Mesenchymal stem cell (in vitro differentiated cells and primary cell): ENCODE results near the gene GNPTG.
A peak's percentile ranks its signal among the peaks of the same experiment; 100 is the strongest.

Source experiments
- DNase-seq: peaks from one replicate; pipeline ENCODE4 v3.0.0-alpha.2; 2013
- H2AFZ ChIP-seq: one replicate; pipeline ENCODE4 v1.6.1; 2013; ENCODE audit warnings: low read depth, mild to moderate bottlenecking, control low read depth, inconsistent platforms, low read length, moderate library complexity
- H2AK5ac ChIP-seq: 2 replicates; pipeline ENCODE4 v1.6.1; 2013; ENCODE audit warnings: low read length, moderate library complexity, mild to moderate bottlenecking, inconsistent platforms; ENCODE audit not compliant: severe bottlenecking
- H2BK120ac ChIP-seq: one replicate; pipeline ENCODE4 v1.6.1; 2013; ENCODE audit warnings: low read depth, mild to moderate bottlenecking, inconsistent platforms, low read length, moderate library complexity
- H2BK12ac ChIP-seq, 2 experiments: one replicate each; pipeline ENCODE4 v1.6.1; 2013; ENCODE audit warnings: inconsistent platforms in 2 of 2, low read length in 2 of 2, mild to moderate bottlenecking in 2 of 2, moderate library complexity in 2 of 2, control low read depth in 1 of 2
- H2BK15ac ChIP-seq: one replicate; pipeline ENCODE4 v1.6.1; 2013; ENCODE audit warnings: mild to moderate bottlenecking, low read depth, inconsistent platforms; ENCODE audit not compliant: poor library complexity, severe bottlenecking
- H2BK5ac ChIP-seq: 2 replicates; pipeline ENCODE4 v1.6.1; 2013; ENCODE audit warnings: low read depth, mild to moderate bottlenecking, low read length, control low read depth, inconsistent platforms; ENCODE audit not compliant: poor library complexity, severe bottlenecking
- H3K14ac ChIP-seq, 2 experiments: one replicate each; pipeline ENCODE4 v1.6.1; 2013; ENCODE audit warnings: inconsistent platforms in 2 of 2, low read length in 2 of 2, control low read depth in 1 of 2, mild to moderate bottlenecking in 1 of 2, moderate library complexity in 1 of 2
- H3K18ac ChIP-seq, 2 experiments: one replicate each; pipeline ENCODE4 v1.6.1; 2013; ENCODE audit warnings: inconsistent platforms in 2 of 2, low read length in 2 of 2, control low read depth in 1 of 2, low read depth in 1 of 2, mild to moderate bottlenecking in 1 of 2
- H3K23ac ChIP-seq, 2 experiments: one replicate each; pipeline ENCODE4 v1.6.1; 2013; ENCODE audit warnings: inconsistent platforms in 2 of 2, low read length in 2 of 2, mild to moderate bottlenecking in 2 of 2, moderate library complexity in 2 of 2, control low read depth in 1 of 2
- H3K27ac ChIP-seq: 2 replicates; pipeline ENCODE4 v1.5.1; 2013; ENCODE audit warnings: mild to moderate bottlenecking, moderate library complexity, low read length, control low read depth, inconsistent platforms; ENCODE audit not compliant: poor library complexity, severe bottlenecking
- H3K27me3 ChIP-seq, 2 experiments: 2 replicates each; pipeline versions ENCODE4 v1.6.1 to v1.7.0; 2013; ENCODE audit warnings: low read length in 2 of 2, mild to moderate bottlenecking in 2 of 2, moderate library complexity in 2 of 2, control low read depth in 1 of 2, inconsistent platforms in 1 of 2; ENCODE audit not compliant: control insufficient read depth in 1 of 2, insufficient read depth in 1 of 2
- H3K36me3 ChIP-seq, 2 experiments: 2 replicates each; pipeline versions ENCODE4 v1.6.1 to v1.7.0; 2013; ENCODE audit warnings: low read length in 2 of 2, control low read depth in 1 of 2, inconsistent platforms in 1 of 2, low read depth in 1 of 2, mild to moderate bottlenecking in 1 of 2; ENCODE audit not compliant: insufficient read depth in 2 of 2, control insufficient read depth in 1 of 2
- H3K4ac ChIP-seq, 2 experiments: one replicate each; pipeline ENCODE4 v1.6.1; 2013; ENCODE audit warnings: inconsistent platforms in 2 of 2, low read length in 2 of 2, mild to moderate bottlenecking in 2 of 2, moderate library complexity in 2 of 2, control low read depth in 1 of 2, low read depth in 1 of 2
- H3K4me1 ChIP-seq: 2 replicates; pipeline ENCODE4 v1.6.1; 2013; ENCODE audit warnings: low read depth, low read length, control low read depth; ENCODE audit not compliant: control insufficient read depth, insufficient read depth
- H3K4me2 ChIP-seq: 2 replicates; pipeline ENCODE4 v1.6.1; 2013; ENCODE audit warnings: low read length, mild to moderate bottlenecking, inconsistent platforms; ENCODE audit not compliant: poor library complexity, severe bottlenecking
- H3K4me3 ChIP-seq, 2 experiments: 2 replicates each; pipeline versions ENCODE4 v1.5.1 to v1.7.0; 2013; ENCODE audit warnings: low read length in 2 of 2, mild to moderate bottlenecking in 2 of 2, control low read depth in 1 of 2, low read depth in 1 of 2; ENCODE audit not compliant: insufficient read depth in 1 of 2
- H3K79me1 ChIP-seq: replicated peaks from 2 replicates; pipeline ENCODE4 v1.6.1; 2013; ENCODE audit warnings: mild to moderate bottlenecking, control low read depth, low read length, inconsistent platforms; ENCODE audit not compliant: poor library complexity, severe bottlenecking
- H3K9ac ChIP-seq: 2 replicates; pipeline ENCODE4 v1.7.0; 2013; ENCODE audit warnings: mild to moderate bottlenecking, low read length, moderate library complexity
- H3K9me3 ChIP-seq: 2 replicates; pipeline ENCODE4 v1.7.0; 2013; ENCODE audit warnings: mild to moderate bottlenecking, low read length; ENCODE audit not compliant: control insufficient read depth
- H4K8ac ChIP-seq: one replicate; pipeline ENCODE4 v1.6.1; 2013; ENCODE audit warnings: inconsistent platforms, mild to moderate bottlenecking, low read length, moderate library complexity
- H4K91ac ChIP-seq: one replicate; pipeline ENCODE4 v1.6.1; 2013; ENCODE audit warnings: mild to moderate bottlenecking, low read length, inconsistent platforms
- WGBS: methylation state at CpG from one replicate; pipeline ENCODE4 v1.1.7; 2013; ENCODE audit warnings: mixed read lengths; 5-methylcytosine and 5-hydroxymethylcytosine counted together

GNPTG gene

DNA sequence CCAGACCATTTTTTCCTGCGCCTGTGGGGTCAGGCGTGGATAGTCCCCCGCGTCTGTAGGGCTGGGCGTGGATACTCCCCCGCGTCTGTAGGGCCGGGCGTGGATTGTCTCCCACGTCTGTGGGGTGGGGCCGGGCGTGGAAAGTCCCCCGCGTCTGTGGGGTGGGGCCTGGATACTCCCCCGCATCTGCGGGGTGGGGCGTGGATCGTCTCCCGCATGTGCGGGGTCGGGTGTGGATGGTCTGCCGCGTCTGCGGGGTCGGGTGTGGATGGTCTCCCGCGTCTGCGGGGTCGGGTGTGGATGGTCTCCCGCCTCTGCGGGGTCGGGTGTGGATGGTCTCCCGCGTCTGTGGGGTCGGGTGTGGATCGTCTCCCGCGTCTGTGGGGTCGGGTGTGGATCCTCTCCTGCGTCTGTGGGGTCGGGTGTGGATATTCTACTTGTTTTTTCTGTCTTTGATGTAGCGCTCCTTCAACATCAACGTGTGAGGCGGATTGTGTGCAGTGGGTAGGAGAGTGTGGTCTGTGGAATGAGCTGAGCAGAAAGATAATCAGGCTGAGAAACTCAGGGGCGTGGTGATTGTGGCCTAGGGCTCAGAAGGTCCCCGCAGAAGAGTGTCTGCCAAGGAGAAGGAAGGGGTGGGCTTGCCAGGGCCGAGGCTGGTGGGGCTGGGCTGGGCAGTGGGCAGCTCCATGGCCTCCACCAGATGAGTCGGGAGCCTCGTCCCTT is 3.2 kb downstream of the GNPTG start:
- Histone ChIP-seq H3K4ac (no peak overlapping the region), H2BK15ac (no peak overlapping the region), H2AFZ (no peak overlapping the region), H3K79me1 (peaks cover 44% of the 10 kb centered on the region), H3K36me3 (peaks cover 9 to 53% of the 10 kb centered on the region in 2 experiments), H3K27ac (no peak overlapping the region), H3K27me3 (no peaks in the 10 kb centered on the region), H2AK5ac (no peak overlapping the region), H3K18ac (no peak overlapping the region), H3K4me2 (no peak overlapping the region), H2BK12ac (no peak overlapping the region), H4K91ac (peak overlapping the region; percentile 18), H2BK120ac (no peak overlapping the region), H3K9ac (no peak overlapping the region), H2BK5ac (no peak overlapping the region), H3K4me1 (peaks cover 38% of the 10 kb centered on the region), H4K8ac (no peak overlapping the region), H3K14ac (no peak overlapping the region), H3K23ac (no peak overlapping the region), H3K4me3 (no peak overlapping the region), H3K9me3 (no peaks in the 10 kb centered on the region)
- no peak for DNase-seq
- WGBS: 95% methylated on average over 49 of the region's 49 CpGs

DNA sequence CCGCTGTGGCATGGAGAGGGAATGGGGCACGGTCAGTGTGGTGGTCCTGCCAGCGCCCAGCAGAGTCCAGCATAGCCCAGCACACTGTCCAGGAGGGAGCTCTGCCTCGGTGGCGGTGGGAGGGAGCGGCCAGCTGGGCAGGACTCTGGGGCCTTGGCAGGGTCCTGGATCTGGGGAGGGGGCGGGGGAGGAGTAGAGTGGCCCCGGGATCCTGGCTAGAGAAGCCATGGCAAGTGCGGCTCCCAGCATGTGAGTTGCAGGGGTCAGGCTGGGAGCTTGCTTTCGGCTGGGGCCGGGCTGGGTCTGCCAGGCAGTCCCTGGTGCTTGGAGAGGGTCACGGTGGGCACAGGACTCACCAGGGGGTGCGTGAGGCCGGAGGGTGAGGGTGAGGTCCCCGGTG is 3.9 kb downstream of the GNPTG start:
- Histone ChIP-seq H3K4me1 (peaks cover 33% of the 10 kb centered on the region), H3K27me3 (no peaks in the 10 kb centered on the region), H3K9me3 (no peaks in the 10 kb centered on the region), H4K91ac (no peak overlapping the region), H2BK12ac (no peak overlapping the region), H3K27ac (no peak overlapping the region), H3K23ac (no peak overlapping the region), H3K79me1 (peaks cover 43% of the 10 kb centered on the region), H3K4ac (no peak overlapping the region), H2AK5ac (no peak overlapping the region), H4K8ac (no peak overlapping the region), H3K4me3 (no peak overlapping the region), H3K9ac (no peak overlapping the region), H3K4me2 (no peak overlapping the region), H3K36me3 (peaks cover 9 to 52% of the 10 kb centered on the region in 2 experiments), H2BK15ac (no peak overlapping the region), H3K14ac (no peak overlapping the region), H2AFZ (no peak overlapping the region), H3K18ac (no peak overlapping the region), H2BK120ac (no peak overlapping the region), H2BK5ac (no peak overlapping the region)
- no peak for DNase-seq
- 92% methylated on average over 15 of the region's 15 CpGs for WGBS

DNA sequence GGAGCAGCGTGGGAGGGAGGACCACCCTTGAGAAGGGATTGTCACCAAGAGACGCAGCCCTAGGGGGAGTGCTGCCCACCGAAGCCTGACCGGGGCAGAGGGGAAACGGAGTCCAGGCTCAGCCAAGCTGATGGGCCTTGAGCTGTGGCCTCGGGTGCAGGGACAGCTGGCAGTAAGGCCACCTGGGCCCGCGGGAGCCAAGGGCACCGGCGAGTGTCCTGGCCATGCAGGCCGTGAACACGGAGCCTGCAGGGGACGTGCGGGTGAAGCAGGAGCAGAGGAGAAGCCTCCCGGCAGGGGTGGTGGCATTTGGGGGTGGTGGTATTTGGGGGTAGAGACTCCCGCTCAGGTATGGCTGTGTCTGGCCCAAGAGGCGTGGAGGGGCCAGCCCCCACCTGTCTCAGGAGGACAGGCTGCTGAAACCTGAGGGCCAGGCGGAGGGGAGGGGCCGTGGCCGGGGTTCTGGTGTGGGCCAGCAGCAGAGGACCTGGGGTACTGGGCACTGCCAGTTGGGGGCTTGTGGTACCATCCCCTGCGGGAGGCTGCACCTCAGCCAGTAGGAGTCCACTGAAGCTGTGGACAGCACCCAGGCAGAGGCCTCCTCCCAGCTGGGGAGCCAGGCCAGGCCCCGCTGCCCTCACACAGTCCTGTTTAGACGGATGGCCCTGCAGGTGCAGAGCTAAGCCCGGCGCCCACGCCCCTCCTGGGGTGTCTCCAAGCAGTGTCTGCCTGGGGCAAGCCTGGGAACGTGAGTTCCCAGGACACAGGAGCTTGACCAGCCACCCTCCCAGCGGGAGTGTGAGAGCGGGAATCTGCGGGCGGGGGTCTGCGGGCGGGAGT is 4.5 kb downstream of the GNPTG start:
- Histone ChIP-seq H3K4me3 (no peak overlapping the region), H2AFZ (no peak overlapping the region), H4K8ac (no peak overlapping the region), H3K9me3 (no peaks in the 10 kb centered on the region), H4K91ac (no peak overlapping the region), H3K36me3 (peaks cover 15 to 51% of the 10 kb centered on the region in 2 experiments), H3K79me1 (peaks cover 43% of the 10 kb centered on the region), H2BK12ac (peak overlapping the region in 1 of 2 experiments; percentile 48), H3K4me1 (peaks cover 26% of the 10 kb centered on the region), H2BK5ac (no peak overlapping the region), H2AK5ac (no peak overlapping the region), H2BK120ac (no peak overlapping the region), H3K14ac (no peak overlapping the region), H3K27ac (no peak overlapping the region), H3K4me2 (no peak overlapping the region), H3K27me3 (no peaks in the 10 kb centered on the region), H2BK15ac (no peak overlapping the region), H3K23ac (no peak overlapping the region), H3K4ac (no peak overlapping the region), H3K9ac (no peak overlapping the region), H3K18ac (no peak overlapping the region)
- DNase-seq: no peak
- WGBS: 92% methylated on average over 33 of the region's 33 CpGs

DNA sequence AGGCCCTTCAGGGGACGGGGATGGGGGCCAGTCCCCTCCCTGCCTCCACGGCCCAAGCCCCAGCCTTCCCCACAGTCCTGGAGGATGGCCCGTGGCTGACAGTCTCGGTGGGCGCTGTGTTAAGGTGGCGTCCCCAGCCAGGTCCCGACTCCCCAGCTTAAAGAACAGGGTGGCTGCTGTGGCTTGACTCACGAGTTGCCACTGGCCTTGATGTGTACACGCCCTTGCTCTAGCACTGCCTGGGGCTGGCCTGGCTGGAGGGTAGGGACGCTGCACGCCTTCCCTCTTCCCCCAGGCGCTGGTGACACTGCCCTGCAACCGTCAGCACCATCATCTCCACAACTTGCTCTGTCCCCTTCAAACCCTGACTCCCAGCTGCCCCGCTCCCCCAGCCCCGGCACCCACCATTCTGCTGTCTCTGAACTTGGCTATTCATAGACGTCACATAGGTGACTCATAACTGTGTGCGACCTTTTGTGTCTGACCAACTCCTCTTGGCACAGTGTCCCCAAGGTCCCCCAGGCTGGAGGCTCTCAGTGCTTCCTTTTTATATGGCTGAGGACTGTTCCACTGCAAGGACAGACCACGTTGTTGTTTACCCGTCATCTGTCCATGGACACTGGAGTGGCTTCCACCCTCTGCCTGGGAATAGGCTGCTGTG is 6.3 kb downstream of the GNPTG start:
- Histone ChIP-seq H3K18ac (no peak overlapping the region), H2BK5ac (no peak overlapping the region), H2BK15ac (no peak overlapping the region), H3K36me3 (peaks cover 31 to 66% of the 10 kb centered on the region in 2 experiments), H3K9ac (no peak overlapping the region), H3K4me3 (no peak overlapping the region), H3K4me2 (no peak overlapping the region), H3K27me3 (no peaks in the 10 kb centered on the region), H4K91ac (no peak overlapping the region), H2BK12ac (no peak overlapping the region), H3K9me3 (no peaks in the 10 kb centered on the region), H3K23ac (no peak overlapping the region), H3K79me1 (peaks cover 50% of the 10 kb centered on the region), H2AK5ac (no peak overlapping the region), H3K14ac (no peak overlapping the region), H3K4me1 (peaks cover 21% of the 10 kb centered on the region), H2AFZ (no peak overlapping the region), H2BK120ac (no peak overlapping the region), H4K8ac (no peak overlapping the region), H3K27ac (no peak overlapping the region), H3K4ac (no peak overlapping the region)
- DNase-seq: no peak
- 88% methylated on average over 19 of the region's 19 CpGs for WGBS
